HG02588 (cell line): ENCODE results near the gene ARL4A.

Experiments
- ATAC-seq: cut with Tn5 transposase; IDR thresholded peaks from one replicate; pipeline ENCODE4 v1.9.1; 2021; ENCODE audit warnings: mild to moderate bottlenecking, moderate library complexity; ENCODE audit not compliant: unreplicated experiment

The ARL4A gene

GRCh38 chr7:12722636-12723605, 35.5 kb downstream of the ARL4A start:
- ATAC-seq: no peak

DNA sequence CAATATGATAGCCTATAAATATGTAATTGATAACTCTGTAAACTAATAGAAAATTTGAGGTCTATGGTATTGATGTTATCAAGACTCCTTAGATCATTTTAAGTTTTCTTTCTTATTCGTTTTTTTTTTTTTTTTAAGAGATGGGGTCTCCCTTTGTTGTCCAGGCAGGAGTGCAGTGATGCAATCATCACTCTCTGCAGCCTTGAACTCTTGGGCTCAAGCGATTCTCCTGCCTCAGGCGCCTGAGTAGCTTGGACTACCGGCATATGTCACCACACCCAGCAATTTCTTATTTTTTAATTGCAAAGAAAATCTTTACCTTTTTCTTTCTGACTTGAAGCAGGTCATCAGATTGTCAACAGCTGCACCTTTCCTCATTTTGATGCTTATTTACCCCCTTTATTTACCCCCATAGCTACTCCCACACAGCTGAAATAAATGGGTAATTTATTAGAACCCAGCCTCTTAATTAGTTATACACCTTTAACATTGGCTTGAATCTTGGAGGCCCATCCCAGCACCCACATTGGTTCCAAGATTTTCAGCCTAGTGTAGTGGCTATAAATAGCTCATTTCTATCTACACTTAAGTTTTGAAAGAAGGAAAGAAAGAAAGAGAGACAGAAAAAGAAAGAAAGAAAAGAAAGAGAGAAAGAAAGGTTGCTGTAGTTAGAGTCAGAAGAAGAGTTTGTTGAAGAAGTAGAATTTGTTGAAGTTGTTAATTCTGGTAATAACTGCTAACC, 38.3 kb downstream of the ARL4A start:
- ATAC-seq: no peak

GRCh38 chr7:12726908-12727307, 39.5 kb downstream of the ARL4A start:
- ATAC-seq: no peak

GRCh38 chr7:12727455-12728191, 40.2 kb downstream of the ARL4A start:
- no peak for ATAC-seq

DNA sequence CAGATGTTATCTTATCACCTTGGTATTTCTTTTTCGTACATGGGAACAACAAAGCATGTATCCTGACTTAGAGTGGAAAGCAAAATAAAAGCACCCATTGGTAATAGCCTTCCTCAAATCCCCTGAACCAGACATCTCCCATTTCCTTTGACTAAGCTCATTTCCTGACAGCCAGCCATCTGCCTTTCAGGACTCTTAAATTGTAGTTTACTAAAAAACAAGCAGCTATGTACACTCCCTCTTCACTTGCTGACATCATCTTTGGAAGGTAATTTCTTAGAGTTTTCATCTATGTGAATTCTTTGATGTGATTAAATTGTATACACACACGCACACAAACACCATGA, 40.7 kb downstream of the ARL4A start:
- ATAC-seq: no peak

DNA sequence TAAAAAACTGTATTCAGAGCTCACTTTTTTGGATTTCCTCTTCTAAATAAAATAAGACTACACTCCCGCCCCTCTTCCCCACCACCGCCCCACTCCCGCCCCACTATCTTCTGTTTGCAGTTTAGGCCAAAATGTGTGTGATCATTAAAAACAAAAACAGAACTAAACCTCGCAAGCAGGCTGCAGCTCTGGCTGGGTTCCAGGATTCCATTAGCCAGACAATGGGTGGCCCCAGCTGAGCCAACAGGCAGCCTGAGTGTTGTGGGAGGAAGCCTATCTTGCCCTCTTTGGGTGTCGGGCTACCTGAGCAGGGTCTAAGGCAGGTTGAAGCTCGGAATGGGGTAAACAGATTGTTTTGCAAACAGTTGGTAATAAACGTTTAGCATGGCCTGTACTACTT, 41.7 kb downstream of the ARL4A start:
- no peak for ATAC-seq

DNA sequence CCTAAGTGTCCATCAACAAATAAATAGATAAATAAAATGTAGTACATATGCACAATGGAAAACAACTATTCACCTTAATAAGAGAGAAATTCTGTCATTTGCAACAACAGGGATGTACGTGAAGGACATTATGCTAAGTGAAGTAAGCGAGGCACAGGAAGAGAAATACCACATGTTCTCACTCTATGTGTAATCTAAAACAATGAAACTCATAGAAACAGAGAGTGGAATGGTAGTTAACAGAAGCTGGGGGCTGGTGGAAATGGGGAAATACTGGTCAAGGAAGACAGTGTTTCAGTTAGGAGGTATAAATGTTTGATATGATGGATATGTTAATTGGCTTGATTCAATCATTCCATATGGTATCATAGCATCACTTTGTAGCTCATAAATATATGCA, 43.1 kb downstream of the ARL4A start:
- ATAC-seq: no peak

- no peak for ATAC-seq
These were observed 43.8 kb downstream of the ARL4A start for GRCh38 chr7:12731214-12731656.

GRCh38 chr7:12731775-12732174, 44.3 kb downstream of the ARL4A start:
- ATAC-seq: no peak

GRCh38 chr7:12732428-12732827, 45.0 kb downstream of the ARL4A start:
- ATAC-seq: no peak

- ATAC-seq: no peak
These were observed 48.5 kb downstream of the ARL4A start for GRCh38 chr7:12735923-12736322.

GRCh38 chr7:12737373-12737772, 49.9 kb downstream of the ARL4A start:
- ATAC-seq: no peak

- no peak for ATAC-seq
These were observed 50.4 kb downstream of the ARL4A start for GRCh38 chr7:12737836-12738235.

GRCh38 chr7:12738665-12739064, 51.2 kb downstream of the ARL4A start:
- ATAC-seq: no peak
